C4-2B (cell line): ENCODE results near the gene ALKBH8.

Source experiments
- CTCF ChIP-seq: fragments of 450-650 bp; conservative IDR thresholded peaks from 2 replicates; pipeline ENCODE4 v1.5.1; 2017; ENCODE audit warnings: mild to moderate bottlenecking
- ZFX ChIP-seq: fragments of 450-650 bp; IDR thresholded peaks from 2 replicates; pipeline ENCODE4 v1.6.1; 2017

GRCh38 chr11:107505647-107506225, 59.8 kb downstream of the ALKBH8 start:
- TF ChIP-seq CTCF (no peak), ZFX (no peak)
